HCT116 (cell line): ENCODE data around the gene NDUFS2. TPM values are rescaled to one million over a fixed set of nuclear protein-coding genes. Genes with fewer than 3 reads are reported as not detected.

Experiments
- ATAC-seq: fragments of 200-7000 bp; cut with Tn5 transposase; 2 replicates; pipeline ENCODE4 v1.9.1; 2020; ENCODE audit warnings: mild to moderate bottlenecking, moderate library complexity
- BruUV-seq: library from RNA; stranded (reverse); fragments of 400-500 nt; replicated peaks from 2 replicates; lab custom pipeline; 2021; lab: Mats Ljungman, UMichigan
- CTCF ChIA-PET: fragments of 300-600 bp; sonication (Branson Sonifier 250); formaldehyde crosslinking; loops from one replicate; lab custom pipeline; 2021; ENCODE audit warnings: antibody characterized with exemption; lab: Charles Lee
- POLR2A ChIA-PET: fragments of 300-600, 350-600 bp; sonication (Branson Sonifier 250); formaldehyde crosslinking; loops from one replicate; lab custom pipeline; 2021; ENCODE audit warnings: antibody characterized with exemption; lab: Charles Lee
- RAD21 ChIA-PET, 2 experiments: fragments of 300-600 bp; sonication (Branson Sonifier 250); formaldehyde crosslinking; loops; one replicate each; lab custom pipeline; 2023; ENCODE audit warnings: low total read pairs in 2 of 2; ENCODE audit not compliant: uncharacterized antibody in 2 of 2, unreplicated experiment in 2 of 2, low non-redundant PET in 1 of 2; lab: Charles Lee
- DNase-seq: peaks from one replicate; pipeline ENCODE4 v3.0.0-alpha.2; 2010; ENCODE audit warnings: low read depth, low spot score
- H2AFZ ChIP-seq: fragments of 200-600 bp; shearing (Covaris generic), sonication (generic); 2 replicates; pipeline ENCODE4 v1.6.1; 2017; ENCODE audit warnings: low read depth, mixed run types, mixed read lengths, antibody characterized with exemption, low read length; ENCODE audit not compliant: poor library complexity, severe bottlenecking
- H3K27ac ChIP-seq: 2 replicates; pipeline ENCODE4 v1.5.1; 2012; ENCODE audit warnings: low read depth, low read length
- H3K27me3 ChIP-seq: fragments of 200-600 bp; sonication (generic); 2 replicates; pipeline ENCODE4 v1.6.1; 2016; ENCODE audit warnings: mixed run types, low read length, mixed read lengths; ENCODE audit not compliant: insufficient read depth
- H3K36me3 ChIP-seq, 2 experiments: fragments of 200-500 bp in 1 of 2; fragments of 200-600 bp in 1 of 2; sonication (Bioruptor generic) in 1 of 2; sonication (generic) in 1 of 2; 2 replicates each; pipeline versions ENCODE4 v1.5.1 to v1.6.1; 2014 to 2016; ENCODE audit warnings: low read length in 2 of 2, inconsistent platforms in 1 of 2, mixed read lengths in 1 of 2, mixed run types in 1 of 2; ENCODE audit not compliant: insufficient read depth in 2 of 2, control insufficient read depth in 1 of 2
- H3K4me1 ChIP-seq, 2 experiments: fragments of 200-600 bp in 1 of 2; sonication (generic) in 1 of 2; 2 replicates each; pipeline versions ENCODE4 v1.5.1 to v1.6.1; 2012 to 2017; ENCODE audit warnings: low read length in 2 of 2, inconsistent platforms in 1 of 2, mild to moderate bottlenecking in 1 of 2, mixed read lengths in 1 of 2, mixed run types in 1 of 2, moderate library complexity in 1 of 2; ENCODE audit not compliant: insufficient read depth in 2 of 2, control insufficient read depth in 1 of 2
- H3K4me2 ChIP-seq: fragments of 200-600 bp; sonication (generic); 2 replicates; pipeline ENCODE4 v1.6.1; 2017; ENCODE audit warnings: mixed run types, low read length, mixed read lengths
- H3K4me3 ChIP-seq, 2 experiments: fragments of 200-600 bp in 1 of 2; sonication (generic) in 1 of 2; replicated peaks in 1 of 2; 2 replicates each; pipeline ENCODE4 v1.5.1; 2011 to 2016; ENCODE audit warnings: low read length in 2 of 2, control low read depth in 1 of 2, low read depth in 1 of 2, mild to moderate bottlenecking in 1 of 2, mixed read lengths in 1 of 2, mixed run types in 1 of 2
- H3K79me2 ChIP-seq: fragments of 200-600 bp; sonication (generic); 2 replicates; pipeline ENCODE4 v1.6.1; 2017; ENCODE audit warnings: mild to moderate bottlenecking, mixed run types, low read length, moderate library complexity, mixed read lengths; ENCODE audit not compliant: insufficient read depth
- H3K9ac ChIP-seq: fragments of 200-600 bp; sonication (generic); 2 replicates; pipeline ENCODE4 v1.6.1; 2016; ENCODE audit warnings: low read length, mixed read lengths
- H3K9me2 ChIP-seq: fragments of 200-600 bp; sonication (generic), shearing (Covaris generic); 2 replicates; pipeline ENCODE4 v1.6.1; 2017; ENCODE audit warnings: mixed run types, mild to moderate bottlenecking, moderate library complexity; ENCODE audit not compliant: insufficient read depth
- H3K9me3 ChIP-seq, 2 experiments: fragments of 200-500 bp in 1 of 2; fragments of 200-600 bp in 1 of 2; sonication (Bioruptor generic) in 1 of 2; sonication (generic) in 1 of 2; 2 replicates each; pipeline ENCODE4 v1.6.1; 2014 to 2017; ENCODE audit warnings: low read length in 2 of 2, mixed read lengths in 2 of 2, inconsistent platforms in 1 of 2, low read depth in 1 of 2, mild to moderate bottlenecking in 1 of 2, mixed run types in 1 of 2, moderate library complexity in 1 of 2; ENCODE audit not compliant: control insufficient read depth in 1 of 2, insufficient read depth in 1 of 2
- H4K20me1 ChIP-seq: fragments of 200-600 bp; sonication (generic), shearing (Covaris generic); 2 replicates; pipeline ENCODE4 v1.6.1; 2017; ENCODE audit warnings: mixed run types, mild to moderate bottlenecking, moderate library complexity; ENCODE audit not compliant: insufficient read depth
- CBX3 ChIP-seq: IDR thresholded peaks from 2 replicates; pipeline ENCODE4 v1.6.1; 2012; ENCODE audit warnings: low read depth
- EZH2phosphoT487 ChIP-seq: fragments of 200-600 bp; IDR thresholded peaks from 2 replicates; pipeline ENCODE4 v1.6.1; 2018; ENCODE audit warnings: antibody characterized with exemption, borderline replicate concordance
- JUND ChIP-seq: IDR thresholded peaks from 2 replicates; pipeline ENCODE4 v1.6.1; 2012
- POLR2A ChIP-seq: IDR thresholded peaks from 2 replicates; pipeline ENCODE4 v1.7.0; 2011; ENCODE audit warnings: borderline replicate concordance; ENCODE audit not compliant: insufficient read depth, insufficient read length; ENCODE audit errors: extremely low read depth
- RAD21 ChIP-seq: IDR thresholded peaks from 2 replicates; pipeline ENCODE4 v1.6.1; 2012; ENCODE audit warnings: low read depth, mild to moderate bottlenecking
- SIN3A ChIP-seq: IDR thresholded peaks from 2 replicates; pipeline ENCODE4 v1.6.1; 2012; ENCODE audit warnings: low read depth
- SP1 ChIP-seq: IDR thresholded peaks from 2 replicates; pipeline ENCODE4 v1.6.1; 2012; ENCODE audit warnings: low read depth
- SRF ChIP-seq: IDR thresholded peaks from 2 replicates; pipeline ENCODE4 v1.6.1; 2012; ENCODE audit warnings: low read depth
- TCF7L2 ChIP-seq: IDR thresholded peaks from 2 replicates; pipeline ENCODE4 v1.7.0; 2011; ENCODE audit warnings: borderline replicate concordance, inconsistent platforms; ENCODE audit not compliant: insufficient read depth, insufficient read length; ENCODE audit errors: extremely low read depth
- YY1 ChIP-seq: IDR thresholded peaks from 2 replicates; pipeline ENCODE4 v1.6.1; 2011; ENCODE audit warnings: low read length, low read depth, moderate library complexity, mild to moderate bottlenecking; ENCODE audit not compliant: insufficient replicate concordance; ENCODE audit errors: extremely low read depth
- ZFX ChIP-seq: fragments of 450-650 bp; IDR thresholded peaks from 2 replicates; pipeline ENCODE4 v1.6.1; 2017
- intact Hi-C: fragments of 100-400 bp; cut with micrococcal nuclease; formaldehyde crosslinking; loops from 2 replicates; pipeline ENCODE4 v1.10.0; 2022
- total RNA-seq: library from RNA; stranded (reverse); gene quantifications from one replicate; pipeline ENCODE4 v1.2.1, GENCODE V29; 2021; ENCODE audit not compliant: unreplicated experiment
- TF ChIP-seq, protein P1 (sequence below): IDR thresholded peaks from 2 replicates; pipeline ENCODE4 v1.6.1; 2012; ENCODE audit warnings: low read depth
- TF ChIP-seq, protein P2 (sequence below): IDR thresholded peaks from 2 replicates; pipeline ENCODE4 v1.6.1; 2012
- TF ChIP-seq, protein P3 (sequence below), 3 experiments: fragments of 200-600 bp in 1 of 3; sonication (generic) in 1 of 3; IDR thresholded peaks in 2 of 3; conservative IDR thresholded peaks in 1 of 3; 2 replicates each; pipeline ENCODE4 v1.5.1; 2012 to 2017; ENCODE audit warnings: low read depth in 2 of 3, low read length in 2 of 3, antibody characterized with exemption in 1 of 3, borderline replicate concordance in 1 of 3, control low read depth in 1 of 3, mild to moderate bottlenecking in 1 of 3, mixed read lengths in 1 of 3, mixed run types in 1 of 3, moderate library complexity in 1 of 3; ENCODE audit not compliant: insufficient read depth in 1 of 3

NDUFS2 gene
- total RNA-seq, 1 experiment from 2014 or later = 82.7 TPM

GRCh38 chr1:161162806-161163205 lies 39.4 kb upstream of the NDUFS2 start:
- Histone ChIP-seq H3K27ac (no peak overlapping the region), H3K4me1 (peaks cover 10 to 47% of the 10 kb centered on the region in 2 experiments; a peak in 3 of 4 replicates), H3K4me2 (no peak overlapping the region), H3K27me3 (no peaks in the 10 kb centered on the region), H3K9me2 (no peaks in the 10 kb centered on the region), H3K9me3 (no peaks in the 10 kb centered on the region), H2AFZ (no peak overlapping the region), H4K20me1 (no peaks in the 10 kb centered on the region), H3K79me2 (peaks cover 11% of the 10 kb centered on the region; the same call in 1 of the 2 replicates), H3K4me3 (no peak overlapping the region), H3K36me3 (peaks cover 8 to 26% of the 10 kb centered on the region in 2 experiments; a peak in 2 of 4 replicates), H3K9ac (no peak overlapping the region)
- ATAC-seq = no peak
- CTCF ChIA-PET = no interaction called here
- POLR2A ChIA-PET = no interaction called here
- intact Hi-C loops = no loop called here
- no TSS peak for BruUV-seq
- RAD21 ChIA-PET = no interaction called here
- no peak for DNase-seq
- TF ChIP-seq SIN3A (no peak), JUND (no peak), TCF7L2 (no peak), CBX3 (no peak), YY1 (no peak), ZFX (no peak), RAD21 (no peak), SRF (no peak), POLR2A (no peak), SP1 (no peak), EZH2phosphoT487 (no peak)
- TF ChIP-seq, protein P1, sequence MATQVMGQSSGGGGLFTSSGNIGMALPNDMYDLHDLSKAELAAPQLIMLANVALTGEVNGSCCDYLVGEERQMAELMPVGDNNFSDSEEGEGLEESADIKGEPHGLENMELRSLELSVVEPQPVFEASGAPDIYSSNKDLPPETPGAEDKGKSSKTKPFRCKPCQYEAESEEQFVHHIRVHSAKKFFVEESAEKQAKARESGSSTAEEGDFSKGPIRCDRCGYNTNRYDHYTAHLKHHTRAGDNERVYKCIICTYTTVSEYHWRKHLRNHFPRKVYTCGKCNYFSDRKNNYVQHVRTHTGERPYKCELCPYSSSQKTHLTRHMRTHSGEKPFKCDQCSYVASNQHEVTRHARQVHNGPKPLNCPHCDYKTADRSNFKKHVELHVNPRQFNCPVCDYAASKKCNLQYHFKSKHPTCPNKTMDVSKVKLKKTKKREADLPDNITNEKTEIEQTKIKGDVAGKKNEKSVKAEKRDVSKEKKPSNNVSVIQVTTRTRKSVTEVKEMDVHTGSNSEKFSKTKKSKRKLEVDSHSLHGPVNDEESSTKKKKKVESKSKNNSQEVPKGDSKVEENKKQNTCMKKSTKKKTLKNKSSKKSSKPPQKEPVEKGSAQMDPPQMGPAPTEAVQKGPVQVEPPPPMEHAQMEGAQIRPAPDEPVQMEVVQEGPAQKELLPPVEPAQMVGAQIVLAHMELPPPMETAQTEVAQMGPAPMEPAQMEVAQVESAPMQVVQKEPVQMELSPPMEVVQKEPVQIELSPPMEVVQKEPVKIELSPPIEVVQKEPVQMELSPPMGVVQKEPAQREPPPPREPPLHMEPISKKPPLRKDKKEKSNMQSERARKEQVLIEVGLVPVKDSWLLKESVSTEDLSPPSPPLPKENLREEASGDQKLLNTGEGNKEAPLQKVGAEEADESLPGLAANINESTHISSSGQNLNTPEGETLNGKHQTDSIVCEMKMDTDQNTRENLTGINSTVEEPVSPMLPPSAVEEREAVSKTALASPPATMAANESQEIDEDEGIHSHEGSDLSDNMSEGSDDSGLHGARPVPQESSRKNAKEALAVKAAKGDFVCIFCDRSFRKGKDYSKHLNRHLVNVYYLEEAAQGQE = no peak
- TF ChIP-seq, protein P2, sequence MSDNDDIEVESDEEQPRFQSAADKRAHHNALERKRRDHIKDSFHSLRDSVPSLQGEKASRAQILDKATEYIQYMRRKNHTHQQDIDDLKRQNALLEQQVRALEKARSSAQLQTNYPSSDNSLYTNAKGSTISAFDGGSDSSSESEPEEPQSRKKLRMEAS = no peak
- TF ChIP-seq, protein P3, sequence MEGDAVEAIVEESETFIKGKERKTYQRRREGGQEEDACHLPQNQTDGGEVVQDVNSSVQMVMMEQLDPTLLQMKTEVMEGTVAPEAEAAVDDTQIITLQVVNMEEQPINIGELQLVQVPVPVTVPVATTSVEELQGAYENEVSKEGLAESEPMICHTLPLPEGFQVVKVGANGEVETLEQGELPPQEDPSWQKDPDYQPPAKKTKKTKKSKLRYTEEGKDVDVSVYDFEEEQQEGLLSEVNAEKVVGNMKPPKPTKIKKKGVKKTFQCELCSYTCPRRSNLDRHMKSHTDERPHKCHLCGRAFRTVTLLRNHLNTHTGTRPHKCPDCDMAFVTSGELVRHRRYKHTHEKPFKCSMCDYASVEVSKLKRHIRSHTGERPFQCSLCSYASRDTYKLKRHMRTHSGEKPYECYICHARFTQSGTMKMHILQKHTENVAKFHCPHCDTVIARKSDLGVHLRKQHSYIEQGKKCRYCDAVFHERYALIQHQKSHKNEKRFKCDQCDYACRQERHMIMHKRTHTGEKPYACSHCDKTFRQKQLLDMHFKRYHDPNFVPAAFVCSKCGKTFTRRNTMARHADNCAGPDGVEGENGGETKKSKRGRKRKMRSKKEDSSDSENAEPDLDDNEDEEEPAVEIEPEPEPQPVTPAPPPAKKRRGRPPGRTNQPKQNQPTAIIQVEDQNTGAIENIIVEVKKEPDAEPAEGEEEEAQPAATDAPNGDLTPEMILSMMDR (IDR thresholded peaks at IDR 0.05 in 2 of 3, conservative IDR thresholded peaks at IDR 0.05 in 1 of 3; ENCODE audit: borderline replicate concordance in 1 of 3, insufficient read depth in 1 of 3, low read depth in 2 of 3, low read length in 2 of 3) = no peak
